HG03432 (cell line): ENCODE measurements around the gene KRTAP5-9.
"Not testable (repeated sequence)": the region's sequence is repeated elsewhere in the genome, so short reads cannot be mapped to it uniquely, and the experiment has no call there.

Experiments
- ATAC-seq: cut with Tn5 transposase; IDR thresholded peaks from one replicate; pipeline ENCODE4 v1.9.1; 2021; ENCODE audit warnings: mild to moderate bottlenecking, moderate library complexity; ENCODE audit not compliant: unreplicated experiment

The KRTAP5-9 gene

DNA sequence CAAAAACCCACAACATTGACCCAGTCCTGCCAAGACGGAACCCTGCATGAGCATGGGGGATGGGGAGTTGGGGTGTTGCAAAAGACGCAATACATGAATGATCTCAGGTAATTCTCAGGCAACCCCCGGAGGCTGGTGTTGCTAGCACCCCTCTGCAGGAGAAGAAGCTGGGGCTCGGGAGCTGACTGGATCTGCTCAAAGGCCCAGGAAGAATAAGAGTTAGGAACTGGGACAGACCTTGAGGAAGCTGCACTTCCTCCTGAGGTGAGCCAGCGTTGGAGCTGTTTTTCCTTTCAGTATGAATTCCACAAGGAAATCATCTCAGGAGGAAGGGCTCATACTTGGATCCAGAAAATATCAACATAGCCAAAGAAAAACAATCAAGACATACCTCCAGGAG lies at the start of gene KRTAP5-9:
Gene KRTAP5-9, plus strand, starts transcription at position 301 of the 400 bp plus-strand sequence. CDS start 238 bp downstream, outside the sequence.
- no peak for ATAC-seq

GRCh38 chr11:71499125-71499524 lies 49.1 kb upstream of the KRTAP5-9 start:
- no peak for ATAC-seq

DNA sequence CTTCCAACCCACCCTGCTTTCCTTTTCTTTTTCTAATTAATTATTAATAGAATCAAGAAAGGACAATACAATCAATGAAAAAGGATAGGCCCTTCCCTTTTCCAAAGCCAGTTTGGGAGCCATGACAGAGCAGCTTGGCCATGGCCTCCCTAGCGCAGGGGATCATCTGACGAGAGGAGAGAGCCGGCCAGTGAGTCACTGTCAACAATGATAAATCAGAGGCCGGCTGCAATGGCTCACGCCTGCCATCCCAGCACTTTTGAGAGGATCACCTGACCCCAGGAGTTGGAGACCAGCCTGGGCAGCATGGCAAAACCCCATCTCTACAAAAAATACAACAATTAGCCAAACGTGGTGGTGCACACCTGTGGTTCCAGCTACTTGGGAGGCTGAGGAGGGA lies 48.7 kb upstream of the KRTAP5-9 start:
- no peak for ATAC-seq

DNA sequence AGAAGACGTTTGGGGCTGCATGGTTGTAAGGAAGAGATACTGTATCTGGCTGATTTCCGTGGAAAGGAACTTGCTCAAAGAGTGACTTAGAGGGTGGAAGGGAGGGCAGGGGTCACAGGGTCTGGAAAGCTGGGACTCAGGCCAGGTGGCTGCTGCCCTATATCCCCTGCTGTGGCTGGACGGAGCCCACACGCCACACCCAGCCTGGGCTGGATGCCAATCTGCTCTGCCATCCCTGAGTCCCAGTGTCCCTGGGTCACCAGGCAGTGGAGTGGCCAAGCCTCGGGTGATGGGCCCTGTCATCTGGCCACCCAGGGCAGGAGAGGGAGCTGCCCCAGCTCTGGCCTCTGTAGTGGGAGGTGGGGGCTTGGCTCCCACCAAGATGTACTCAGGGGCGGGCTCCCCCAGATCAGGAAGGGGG lies 47.6 kb upstream of the KRTAP5-9 start:
- ATAC-seq: no peak

DNA sequence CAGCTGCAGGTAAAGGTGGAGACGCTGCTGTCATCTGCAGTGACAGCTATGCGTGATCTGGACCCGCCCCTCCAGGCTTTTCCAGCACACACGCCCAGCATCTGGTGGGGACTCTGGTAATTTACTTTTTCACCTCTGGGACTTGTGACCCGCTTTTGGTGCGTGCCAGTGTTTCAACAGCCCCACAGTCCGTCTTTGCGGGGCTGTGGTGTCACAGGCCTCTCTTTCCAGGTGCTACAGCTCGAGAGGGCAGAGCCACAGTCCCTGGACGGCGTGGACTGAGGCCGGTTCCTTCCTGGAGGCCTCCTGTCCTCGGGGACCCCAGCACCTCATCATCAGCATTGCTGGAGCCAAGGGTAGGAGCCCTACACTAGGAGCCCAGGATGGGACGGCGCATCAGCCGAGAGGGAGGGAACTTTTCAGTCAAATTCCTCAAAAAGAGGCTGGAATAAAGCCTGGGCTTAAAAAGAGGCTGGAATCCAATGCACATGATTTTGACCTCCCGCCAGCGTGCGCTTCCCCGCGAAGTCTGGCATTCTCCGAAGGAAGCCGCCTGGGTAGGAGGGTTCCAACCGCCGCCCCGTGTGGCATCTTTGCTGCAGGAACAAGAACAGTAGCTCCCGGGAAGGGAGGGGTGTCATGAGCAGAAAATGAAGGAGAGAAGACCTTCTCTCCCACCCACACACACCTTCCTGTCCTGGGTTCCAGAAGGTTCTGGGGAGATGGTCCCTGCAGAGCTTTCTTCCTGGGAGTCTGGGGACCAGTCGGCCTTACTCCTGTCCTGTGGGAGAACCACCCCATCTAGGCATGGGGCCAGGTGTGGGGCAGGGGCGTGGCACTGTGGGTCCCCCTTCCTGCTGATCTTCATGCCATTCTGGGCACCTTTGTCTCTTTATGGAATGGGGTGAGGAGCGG lies 46.9 kb upstream of the KRTAP5-9 start:
- no peak for ATAC-seq

DNA sequence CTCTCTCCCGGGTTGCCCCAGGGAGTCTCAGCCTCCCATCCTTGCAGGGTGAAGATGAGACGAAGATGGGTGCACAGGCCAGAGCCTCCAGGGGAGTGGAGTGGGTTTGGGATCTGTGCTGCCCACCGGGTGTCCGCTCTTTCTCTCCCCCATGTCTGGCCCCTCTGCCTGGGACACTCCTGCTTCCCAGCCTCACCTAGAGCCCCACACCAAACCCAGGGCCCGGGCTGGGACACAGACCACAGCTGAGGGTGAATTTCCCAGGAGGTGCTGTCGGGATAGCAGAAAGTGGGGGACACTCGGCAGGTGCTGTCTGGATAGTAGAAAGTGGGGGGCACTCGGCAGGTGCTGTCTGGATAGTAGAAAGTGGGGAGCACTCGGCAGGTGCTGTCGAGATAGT lies 46.2 kb upstream of the KRTAP5-9 start:
- no peak for ATAC-seq

GRCh38 chr11:71502871-71503435 lies 45.3 kb upstream of the KRTAP5-9 start:
- no peak for ATAC-seq

GRCh38 chr11:71504531-71504930 lies 43.7 kb upstream of the KRTAP5-9 start:
- no peak for ATAC-seq

- ATAC-seq: no peak
These were observed 43.2 kb upstream of the KRTAP5-9 start for GRCh38 chr11:71505001-71505400.

GRCh38 chr11:71505781-71506180 lies 42.4 kb upstream of the KRTAP5-9 start:
- no peak for ATAC-seq

DNA sequence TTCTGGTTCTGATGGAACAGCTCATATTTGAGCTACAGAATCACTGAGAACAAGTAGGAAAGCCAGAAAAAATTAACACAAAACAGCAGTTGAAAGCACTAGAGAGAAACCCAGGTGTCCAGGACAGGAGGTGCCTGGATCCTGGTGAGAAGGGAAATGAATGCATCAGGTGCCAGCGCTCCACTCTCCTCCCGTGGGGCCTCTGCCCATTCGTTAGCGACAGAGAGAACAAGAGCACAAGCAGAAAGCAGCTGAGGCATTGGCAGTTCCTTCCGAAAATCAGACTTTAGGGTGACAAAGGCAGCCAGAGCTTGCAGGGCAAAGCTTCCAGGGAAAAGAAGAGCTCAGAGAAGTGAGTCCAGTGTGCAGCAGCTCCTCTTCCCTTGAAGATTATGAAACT lies 41.1 kb upstream of the KRTAP5-9 start:
- ATAC-seq: no peak

- no peak for ATAC-seq
These were observed 29.4 kb upstream of the KRTAP5-9 start for GRCh38 chr11:71518506-71519471.

DNA sequence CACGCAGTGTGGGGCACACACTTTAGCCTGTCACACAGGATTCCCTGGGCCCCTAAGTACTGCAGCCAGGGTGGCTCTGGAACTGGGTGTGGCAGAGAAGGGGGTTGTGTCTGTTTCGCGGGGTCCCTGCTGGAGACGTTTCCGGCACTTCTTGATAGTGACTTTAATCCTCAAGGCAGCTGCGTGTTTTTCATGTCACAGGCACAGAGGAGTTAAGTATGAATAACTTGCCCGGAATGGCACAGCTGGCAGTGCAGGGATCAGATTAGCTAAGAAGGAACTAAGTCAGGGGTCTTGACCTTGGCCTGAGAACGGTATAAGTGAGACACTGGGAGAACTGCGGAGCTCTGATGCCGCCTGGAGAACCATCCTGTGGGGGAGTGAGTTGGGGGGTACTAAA lies 28.7 kb upstream of the KRTAP5-9 start:
- no peak for ATAC-seq

GRCh38 chr11:71525188-71525937 lies 22.9 kb upstream of the KRTAP5-9 start:
- no peak for ATAC-seq

DNA sequence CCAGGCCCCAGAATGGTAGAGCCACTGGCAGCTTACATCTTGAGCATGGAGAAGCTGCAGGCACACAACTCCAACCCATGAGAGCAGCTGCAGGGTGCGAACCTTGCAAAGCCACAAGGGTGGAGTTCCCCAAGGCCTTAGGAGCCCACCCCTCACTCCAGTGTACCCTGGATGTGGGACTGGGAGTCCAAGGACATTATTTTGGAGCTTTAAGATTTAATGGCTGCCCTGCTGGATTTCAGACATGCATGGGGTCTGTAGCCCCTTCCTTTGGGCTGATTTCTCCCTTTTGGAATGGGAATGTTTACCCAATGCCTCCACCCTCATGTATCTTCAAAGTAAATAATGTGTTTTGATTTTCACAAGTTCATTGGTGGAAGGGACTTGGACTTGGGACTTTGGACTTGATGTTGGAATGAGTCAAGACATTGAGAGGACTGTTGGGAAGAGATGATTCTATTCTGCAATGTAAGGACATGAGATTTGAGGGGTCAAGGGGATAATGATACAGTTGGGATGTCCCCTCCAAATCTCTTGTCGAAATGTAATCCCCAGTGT lies 22.2 kb upstream of the KRTAP5-9 start:
- no peak for ATAC-seq

- not testable (repeated sequence) for ATAC-seq
These were observed 21.2 kb upstream of the KRTAP5-9 start, which contains the start of gene KRTAP5-7 for GRCh38 chr11:71526796-71527575. Gene KRTAP5-7, plus strand, starts transcription at chr11:71527267. Its CDS starts 34 bp downstream, at chr11:71527301.

DNA sequence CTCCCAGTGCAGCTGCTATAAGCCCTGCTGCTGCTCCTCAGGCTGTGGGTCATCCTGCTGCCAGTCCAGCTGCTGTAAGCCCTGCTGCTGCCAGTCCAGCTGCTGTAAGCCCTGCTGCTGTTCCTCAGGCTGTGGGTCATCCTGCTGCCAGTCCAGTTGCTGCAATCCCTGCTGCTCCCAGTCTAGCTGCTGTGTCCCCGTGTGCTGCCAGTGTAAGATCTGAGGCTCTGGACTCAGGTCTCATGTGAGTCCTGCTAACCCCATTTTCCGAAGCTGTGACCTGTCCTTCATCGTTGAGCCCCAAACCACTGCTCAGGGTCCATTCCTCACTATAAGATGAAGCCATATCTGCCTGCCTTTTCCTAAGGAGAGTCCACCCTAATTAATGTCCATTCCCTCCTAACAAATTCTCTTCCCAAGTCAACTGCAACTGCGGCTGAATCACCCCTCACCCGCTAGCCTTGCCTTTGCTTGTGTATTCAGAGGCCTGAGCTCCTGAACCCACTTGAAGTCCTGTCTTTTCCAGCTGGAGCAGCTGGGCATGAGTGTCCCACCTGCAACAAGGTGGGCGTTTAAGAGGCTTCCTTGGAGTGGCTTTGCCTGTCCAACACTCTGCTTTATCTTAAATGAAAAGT lies 20.5 kb upstream of the KRTAP5-9 start:
- no peak for ATAC-seq

DNA sequence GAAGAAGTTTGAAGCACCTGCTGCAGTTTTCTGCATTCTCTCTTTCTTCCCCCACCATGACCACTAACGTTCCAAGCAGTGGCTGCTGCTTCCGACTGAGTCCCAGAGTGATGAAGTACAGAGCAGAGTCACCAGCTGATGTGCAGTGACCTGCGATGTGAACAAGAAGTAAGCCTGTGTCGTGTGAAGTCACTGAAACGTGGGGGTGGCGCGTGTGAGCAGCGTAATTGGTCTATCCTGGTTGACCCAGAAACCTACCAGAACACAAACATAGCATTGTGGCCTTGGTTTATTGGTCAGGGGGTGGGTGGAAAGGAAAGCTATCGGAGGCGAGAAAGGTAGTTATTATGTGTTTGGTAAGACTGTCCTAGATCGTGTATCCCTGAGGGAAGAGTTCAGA lies 17.6 kb upstream of the KRTAP5-9 start:
- ATAC-seq: no peak
